HCT116 (cell line): Measurements from ENCODE around the gene SURF6. TPM values are rescaled to one million over a fixed set of nuclear protein-coding genes. Genes with fewer than 3 reads are reported as not detected.
A peak's percentile ranks its signal among the peaks of the same experiment; 100 is the strongest.

Experiments
- ATAC-seq: fragments of 200-7000 bp; cut with Tn5 transposase; 2 replicates; pipeline ENCODE4 v1.9.1; 2020; ENCODE audit warnings: mild to moderate bottlenecking, moderate library complexity
- BruUV-seq: library from RNA; stranded (reverse); fragments of 400-500 nt; replicated peaks from 2 replicates; lab custom pipeline; 2021; lab: Mats Ljungman, UMichigan
- CTCF ChIA-PET: fragments of 300-600 bp; sonication (Branson Sonifier 250); formaldehyde crosslinking; loops from one replicate; lab custom pipeline; 2021; ENCODE audit warnings: antibody characterized with exemption; lab: Charles Lee
- POLR2A ChIA-PET: fragments of 300-600, 350-600 bp; sonication (Branson Sonifier 250); formaldehyde crosslinking; loops from one replicate; lab custom pipeline; 2021; ENCODE audit warnings: antibody characterized with exemption; lab: Charles Lee
- RAD21 ChIA-PET, 2 experiments: fragments of 300-600 bp; sonication (Branson Sonifier 250); formaldehyde crosslinking; loops; one replicate each; lab custom pipeline; 2023; ENCODE audit warnings: low total read pairs in 2 of 2; ENCODE audit not compliant: uncharacterized antibody in 2 of 2, unreplicated experiment in 2 of 2, low non-redundant PET in 1 of 2; lab: Charles Lee
- DNase-seq: peaks from one replicate; pipeline ENCODE4 v3.0.0-alpha.2; 2010; ENCODE audit warnings: low read depth, low spot score
- H2AFZ ChIP-seq: fragments of 200-600 bp; shearing (Covaris generic), sonication (generic); 2 replicates; pipeline ENCODE4 v1.6.1; 2017; ENCODE audit warnings: low read depth, mixed run types, mixed read lengths, antibody characterized with exemption, low read length; ENCODE audit not compliant: poor library complexity, severe bottlenecking
- H3K27ac ChIP-seq: 2 replicates; pipeline ENCODE4 v1.5.1; 2012; ENCODE audit warnings: low read depth, low read length
- H3K27me3 ChIP-seq: fragments of 200-600 bp; sonication (generic); 2 replicates; pipeline ENCODE4 v1.6.1; 2016; ENCODE audit warnings: mixed run types, low read length, mixed read lengths; ENCODE audit not compliant: insufficient read depth
- H3K36me3 ChIP-seq, 2 experiments: fragments of 200-500 bp in 1 of 2; fragments of 200-600 bp in 1 of 2; sonication (Bioruptor generic) in 1 of 2; sonication (generic) in 1 of 2; 2 replicates each; pipeline versions ENCODE4 v1.5.1 to v1.6.1; 2014 to 2016; ENCODE audit warnings: low read length in 2 of 2, inconsistent platforms in 1 of 2, mixed read lengths in 1 of 2, mixed run types in 1 of 2; ENCODE audit not compliant: insufficient read depth in 2 of 2, control insufficient read depth in 1 of 2
- H3K4me1 ChIP-seq, 2 experiments: fragments of 200-600 bp in 1 of 2; sonication (generic) in 1 of 2; 2 replicates each; pipeline versions ENCODE4 v1.5.1 to v1.6.1; 2012 to 2017; ENCODE audit warnings: low read length in 2 of 2, inconsistent platforms in 1 of 2, mild to moderate bottlenecking in 1 of 2, mixed read lengths in 1 of 2, mixed run types in 1 of 2, moderate library complexity in 1 of 2; ENCODE audit not compliant: insufficient read depth in 2 of 2, control insufficient read depth in 1 of 2
- H3K4me2 ChIP-seq: fragments of 200-600 bp; sonication (generic); 2 replicates; pipeline ENCODE4 v1.6.1; 2017; ENCODE audit warnings: mixed run types, low read length, mixed read lengths
- H3K4me3 ChIP-seq, 2 experiments: fragments of 200-600 bp in 1 of 2; sonication (generic) in 1 of 2; replicated peaks in 1 of 2; 2 replicates each; pipeline ENCODE4 v1.5.1; 2011 to 2016; ENCODE audit warnings: low read length in 2 of 2, control low read depth in 1 of 2, low read depth in 1 of 2, mild to moderate bottlenecking in 1 of 2, mixed read lengths in 1 of 2, mixed run types in 1 of 2
- H3K79me2 ChIP-seq: fragments of 200-600 bp; sonication (generic); 2 replicates; pipeline ENCODE4 v1.6.1; 2017; ENCODE audit warnings: mild to moderate bottlenecking, mixed run types, low read length, moderate library complexity, mixed read lengths; ENCODE audit not compliant: insufficient read depth
- H3K9ac ChIP-seq: fragments of 200-600 bp; sonication (generic); 2 replicates; pipeline ENCODE4 v1.6.1; 2016; ENCODE audit warnings: low read length, mixed read lengths
- H3K9me2 ChIP-seq: fragments of 200-600 bp; sonication (generic), shearing (Covaris generic); 2 replicates; pipeline ENCODE4 v1.6.1; 2017; ENCODE audit warnings: mixed run types, mild to moderate bottlenecking, moderate library complexity; ENCODE audit not compliant: insufficient read depth
- H3K9me3 ChIP-seq, 2 experiments: fragments of 200-500 bp in 1 of 2; fragments of 200-600 bp in 1 of 2; sonication (Bioruptor generic) in 1 of 2; sonication (generic) in 1 of 2; 2 replicates each; pipeline ENCODE4 v1.6.1; 2014 to 2017; ENCODE audit warnings: low read length in 2 of 2, mixed read lengths in 2 of 2, inconsistent platforms in 1 of 2, low read depth in 1 of 2, mild to moderate bottlenecking in 1 of 2, mixed run types in 1 of 2, moderate library complexity in 1 of 2; ENCODE audit not compliant: control insufficient read depth in 1 of 2, insufficient read depth in 1 of 2
- H4K20me1 ChIP-seq: fragments of 200-600 bp; sonication (generic), shearing (Covaris generic); 2 replicates; pipeline ENCODE4 v1.6.1; 2017; ENCODE audit warnings: mixed run types, mild to moderate bottlenecking, moderate library complexity; ENCODE audit not compliant: insufficient read depth
- ATF3 ChIP-seq: IDR thresholded peaks from 2 replicates; pipeline ENCODE4 v1.6.1; 2012
- CTCF ChIP-seq, 3 experiments: fragments of 200-600 bp in 1 of 3; sonication (generic) in 1 of 3; IDR thresholded peaks in 2 of 3; conservative IDR thresholded peaks in 1 of 3; 2 replicates each; pipeline ENCODE4 v1.5.1; 2012 to 2017; ENCODE audit warnings: low read depth in 2 of 3, low read length in 2 of 3, antibody characterized with exemption in 1 of 3, borderline replicate concordance in 1 of 3, control low read depth in 1 of 3, mild to moderate bottlenecking in 1 of 3, mixed read lengths in 1 of 3, mixed run types in 1 of 3, moderate library complexity in 1 of 3; ENCODE audit not compliant: insufficient read depth in 1 of 3
- EGR1 ChIP-seq: IDR thresholded peaks from 2 replicates; pipeline ENCODE4 v1.6.1; 2012; ENCODE audit warnings: low read depth
- EZH2phosphoT487 ChIP-seq: fragments of 200-600 bp; IDR thresholded peaks from 2 replicates; pipeline ENCODE4 v1.6.1; 2018; ENCODE audit warnings: antibody characterized with exemption, borderline replicate concordance
- MAX ChIP-seq: IDR thresholded peaks from 2 replicates; pipeline ENCODE4 v1.6.1; 2012
- POLR2A ChIP-seq: IDR thresholded peaks from 2 replicates; pipeline ENCODE4 v1.7.0; 2011; ENCODE audit warnings: borderline replicate concordance; ENCODE audit not compliant: insufficient read depth, insufficient read length; ENCODE audit errors: extremely low read depth
- RAD21 ChIP-seq: IDR thresholded peaks from 2 replicates; pipeline ENCODE4 v1.6.1; 2012; ENCODE audit warnings: low read depth, mild to moderate bottlenecking
- SIN3A ChIP-seq: IDR thresholded peaks from 2 replicates; pipeline ENCODE4 v1.6.1; 2012; ENCODE audit warnings: low read depth
- SRF ChIP-seq: IDR thresholded peaks from 2 replicates; pipeline ENCODE4 v1.6.1; 2012; ENCODE audit warnings: low read depth
- TCF7L2 ChIP-seq: IDR thresholded peaks from 2 replicates; pipeline ENCODE4 v1.7.0; 2011; ENCODE audit warnings: borderline replicate concordance, inconsistent platforms; ENCODE audit not compliant: insufficient read depth, insufficient read length; ENCODE audit errors: extremely low read depth
- ZBTB33 ChIP-seq: IDR thresholded peaks from 2 replicates; pipeline ENCODE4 v1.6.1; 2011; ENCODE audit warnings: mild to moderate bottlenecking, low read length, moderate library complexity; ENCODE audit not compliant: insufficient replicate concordance; ENCODE audit errors: extremely low read depth
- ZNF274 ChIP-seq: fragments of 200-500 bp; sonication (Bioruptor generic); IDR thresholded peaks from 2 replicates; pipeline ENCODE4 v1.6.1; 2014; ENCODE audit warnings: mild to moderate bottlenecking, low read depth, low read length, inconsistent platforms
- intact Hi-C: fragments of 100-400 bp; cut with micrococcal nuclease; formaldehyde crosslinking; loops from 2 replicates; pipeline ENCODE4 v1.10.0; 2022
- total RNA-seq: library from RNA; stranded (reverse); gene quantifications from one replicate; pipeline ENCODE4 v1.2.1, GENCODE V29; 2021; ENCODE audit not compliant: unreplicated experiment

SURF6 gene
- total RNA-seq, 1 experiment from 2014 or later: 30.1 TPM

- H3K4me2 ChIP-seq: no peak overlapping the region
- POLR2A ChIA-PET: interaction anchor here (0.9 kb wide), 1 partner anchor 12 kb away, joined by 3 read pairs; the partner anchor contains the start of genes MED22 and RPL7A
- H3K27me3 ChIP-seq: no peaks in the 10 kb centered on the region
- ATAC-seq (no peak), DNase-seq (no peak)
- H3K36me3 ChIP-seq: peaks cover 19 to 33% of the 10 kb centered on the region in 2 experiments; a peak in 3 of 4 replicates
- no peaks in the 10 kb centered on the region for H4K20me1 ChIP-seq
- CTCF ChIA-PET: interaction anchor here (1.1 kb wide), 1 partner anchor 100 kb away, joined by 3 read pairs; the partner anchor contains the start of gene CACFD1
- RAD21 ChIA-PET: no interaction called here
- intact Hi-C loops: loop anchor here (1.0 to 10.0 kb wide), 3 partner anchors 45 to 635 kb away; partner anchors contain the start of gene VAV2
- TF ChIP-seq CTCF (IDR thresholded peaks at IDR 0.05 in 2 of 3, conservative IDR thresholded peaks at IDR 0.05 in 1 of 3; ENCODE audit: borderline replicate concordance in 1 of 3, insufficient read depth in 1 of 3, low read depth in 2 of 3, low read length in 2 of 3) (peak; percentile 24 to 43 (median 42); a peak in 4 of 6 replicates), MAX (no peak), RAD21 (peak; percentile 58)
- peaks cover 57% of the 10 kb centered on the region for H3K79me2 ChIP-seq
- H2AFZ ChIP-seq: no peak overlapping the region
- no peaks in the 10 kb centered on the region for H3K9me2 ChIP-seq
- BruUV-seq: no TSS peak
- peaks cover 7 to 20% of the 10 kb centered on the region in 2 experiments; a peak in 3 of 4 replicates for H3K4me1 ChIP-seq
- H3K4me3 ChIP-seq: no peak overlapping the region
- H3K9ac ChIP-seq: no peak overlapping the region
- H3K9me3 ChIP-seq: no peaks in the 10 kb centered on the region
- H3K27ac ChIP-seq: no peak overlapping the region; the same call in 1 of the 2 replicates
These were observed 23.6 kb upstream of the SURF6 start for GRCh38 chr9:133359399-133360175.

- peak overlapping the region; percentile 84 for H3K9ac ChIP-seq
- TF ChIP-seq TCF7L2: no peak
- no peak for TF ChIP-seq RAD21
- TF ChIP-seq POLR2A: no peak
- TF ChIP-seq SRF: no peak
- TF ChIP-seq EZH2phosphoT487: no peak
- TF ChIP-seq ZNF274: no peak
- TF ChIP-seq ATF3: no peak
- no peak for TF ChIP-seq SIN3A
- no peak for TF ChIP-seq EGR1
- TF ChIP-seq MAX: no peak
- TF ChIP-seq ZBTB33: no peak
These were observed 21.7 kb upstream of the SURF6 start for GRCh38 chr9:133357656-133358055.

More at GRCh38 chr9:133357656-133358055, 21.7 kb upstream of the SURF6 start:
- intact Hi-C loops: loop anchor here (5.0 to 10.0 kb wide), 2 partner anchors 130 to 637 kb away; partner anchors contain the start of gene VAV2
- ChIA-PET RAD21 (no interaction called here), POLR2A (interaction anchor here (2.0 kb wide), 1 partner anchor 10 kb away, joined by 15 read pairs; the partner anchor contains the start of genes MED22 and RPL7A), CTCF (no interaction called here)
- peak overlapping the region; percentile 93 for H3K4me2 ChIP-seq
- no peaks in the 10 kb centered on the region for H3K9me3 ChIP-seq
- peaks cover 47% of the 10 kb centered on the region for H3K79me2 ChIP-seq
- no peaks in the 10 kb centered on the region for H3K9me2 ChIP-seq
- 0 out of 2 replicates have a peak overlapping the region, but pooled peaks have one; percentile 60 for H3K27ac ChIP-seq
- H3K36me3 ChIP-seq: peaks cover 16 to 28% of the 10 kb centered on the region in 2 experiments; a peak in 3 of 4 replicates
- no peaks in the 10 kb centered on the region for H4K20me1 ChIP-seq
- no peak for ATAC-seq
- no peak for DNase-seq
- BruUV-seq: no TSS peak
- H3K4me1 ChIP-seq: peaks cover 7 to 24% of the 10 kb centered on the region in 2 experiments; a peak in 3 of 4 replicates
- no peak overlapping the region for H2AFZ ChIP-seq
- peak overlapping the region; percentile 87 to 96 for H3K4me3 ChIP-seq
- no peaks in the 10 kb centered on the region for H3K27me3 ChIP-seq
